GM12801 (cell line): Measurements from ENCODE around the gene ELOVL7.

Experiments used
- CTCF ChIP-seq: IDR thresholded peaks from one replicate; pipeline ENCODE4 v1.5.1; 2011; ENCODE audit warnings: control low read depth; ENCODE audit not compliant: insufficient read length; ENCODE audit errors: extremely low read depth

Gene ELOVL7

GRCh38 chr5:60843936-60844905 is at the start of gene ELOVL7:
TSS of gene ELOVL7 (minus strand) at chr5:60844269. CDS start at chr5:60787397, 56,872 bp downstream.
- no peak for TF ChIP-seq CTCF

- TF ChIP-seq CTCF = no peak
Observed at GRCh38 chr5:60893521-60893920, 49.5 kb upstream of the ELOVL7 start.

- TF ChIP-seq CTCF = no peak
Observed at GRCh38 chr5:60891667-60892066, 47.6 kb upstream of the ELOVL7 start.

DNA sequence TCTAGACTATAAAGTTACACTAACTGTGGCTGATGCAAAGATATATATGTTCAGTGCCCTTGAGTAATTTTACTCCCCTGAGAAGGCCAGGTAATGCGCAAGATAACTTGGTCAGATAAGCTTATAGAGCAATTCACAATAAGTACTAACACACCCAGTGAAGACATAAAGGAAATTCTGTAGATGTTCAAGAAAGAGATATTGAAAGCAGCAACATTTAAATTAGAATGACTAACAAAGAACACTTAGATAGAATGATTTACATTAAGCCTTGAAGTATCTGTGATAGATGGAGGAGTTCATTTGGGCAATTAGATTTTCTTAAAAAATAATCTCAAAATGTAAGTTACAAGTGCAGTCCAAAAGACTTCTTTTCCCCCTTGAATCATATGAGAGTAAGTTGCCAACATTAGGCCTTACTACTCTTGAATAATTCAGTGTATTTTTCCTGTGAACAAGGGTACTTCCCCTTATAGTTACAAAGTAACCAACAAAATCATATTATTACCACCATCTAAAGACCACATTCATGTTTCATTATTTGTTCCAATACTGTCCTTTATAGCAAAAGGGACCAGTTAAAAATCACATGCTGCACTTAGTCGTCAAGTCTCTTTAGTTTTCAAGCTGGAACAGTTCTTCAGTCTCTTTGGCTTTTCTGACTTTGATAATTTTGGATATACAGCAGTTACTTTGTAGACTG is 44.4 kb upstream of the ELOVL7 start:
- no peak for TF ChIP-seq CTCF

- TF ChIP-seq CTCF = no peak
Observed at GRCh38 chr5:60887746-60888145, 43.7 kb upstream of the ELOVL7 start.

DNA sequence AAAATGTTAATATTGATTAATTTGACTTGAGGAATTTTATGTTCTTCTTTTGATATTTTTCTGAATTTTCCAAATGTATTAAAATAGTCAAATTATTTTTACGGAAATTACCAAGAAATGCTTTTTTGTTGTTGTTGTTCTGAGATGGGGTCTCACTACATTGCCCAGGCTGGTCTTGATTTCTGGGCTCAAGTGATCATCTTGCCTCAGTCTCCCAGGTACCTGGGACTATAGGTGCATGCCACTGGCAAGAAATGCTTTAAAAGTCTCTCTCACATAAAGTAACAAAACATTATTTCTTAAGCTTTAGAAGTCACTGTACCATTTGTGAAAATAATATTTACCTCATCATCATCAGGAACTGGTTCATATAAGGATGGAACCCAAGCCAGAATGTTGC is 43.0 kb upstream of the ELOVL7 start:
- no peak for TF ChIP-seq CTCF

- TF ChIP-seq CTCF = no peak
Observed at GRCh38 chr5:60886158-60886557, 42.1 kb upstream of the ELOVL7 start.
